ENCODE measurements around the gene TGOLN2. TPM values are rescaled to one million over a fixed set of nuclear protein-coding genes. Genes with fewer than 3 reads are reported as not detected.
A peak's percentile ranks its signal among the peaks of the same experiment; 100 is the strongest.

The TGOLN2 gene
- total and polyA plus RNA-seq, 2 of the 13 experiments (the other 11 are each of a cell fraction or from before 2014, with no cell fraction given): 99.6 to 155 TPM

GRCh38 chr2:85308896-85309555, 18.8 kb downstream of the TGOLN2 start (continued):
- peak; percentile 54 for TF ChIP-seq ARID5B (CRISPR knock-in tag; IDR thresholded peaks at IDR 0.05)
- TF ChIP-seq PRDM10 (CRISPR knock-in tag; IDR thresholded peaks at IDR 0.05; ENCODE audit: low read depth): no peak
- TF ChIP-seq ZBTB40 (IDR thresholded peaks at IDR 0.05): no peak
- TF ChIP-seq ZBTB40 (CRISPR knock-in tag; IDR thresholded peaks at IDR 0.05): no peak
- TF ChIP-seq ZNF501 (CRISPR knock-in tag; IDR thresholded peaks at IDR 0.05): no peak
- no peak for TF ChIP-seq ZNF260 (CRISPR knock-in tag; IDR thresholded peaks at IDR 0.05; ENCODE audit: borderline replicate concordance, low read depth)
- TF ChIP-seq TMF1 (CRISPR knock-in tag; IDR thresholded peaks at IDR 0.05; ENCODE audit: low read depth): no peak
- peak; percentile 20; the same call in 1 of the 2 replicates for TF ChIP-seq SPEN (CRISPR knock-in tag; IDR thresholded peaks at IDR 0.05; ENCODE audit: low read depth)
- no peak; the same call in 1 of the 2 replicates for TF ChIP-seq ZNF768 (CRISPR knock-in tag; IDR thresholded peaks at IDR 0.05)
- TF ChIP-seq ZNF639 (CRISPR knock-in tag; conservative IDR thresholded peaks at IDR 0.05): no peak

Measured in HepG2 (cell line).